Esophagus muscularis mucosa (tissue), 4 donors: ENCODE results near the gene CLCN7.

ENCODE experiments used
- CTCF ChIP-seq, 3 experiments: fragments of 200-600 bp in 2 of 3; fragments of 450-650 bp in 1 of 3; sonication (generic) in 2 of 3; IDR thresholded peaks; one replicate each; pipeline ENCODE4 v1.5.1; 2017 to 2019; ENCODE audit warnings: antibody characterized with exemption in 3 of 3, mild to moderate bottlenecking in 2 of 3, moderate library complexity in 1 of 3
- EP300 ChIP-seq: sonication (generic); formaldehyde crosslinking; IDR thresholded peaks from one replicate; pipeline ENCODE4 v1.6.1; 2017; ENCODE audit warnings: antibody characterized with exemption
- POLR2A ChIP-seq: fragments of 450-650 bp; IDR thresholded peaks from one replicate; pipeline ENCODE4 v1.6.1; 2017; ENCODE audit warnings: antibody characterized with exemption, moderate library complexity, mild to moderate bottlenecking, low read depth
- POLR2AphosphoS5 ChIP-seq, 2 donors: sonication (generic); formaldehyde crosslinking; IDR thresholded peaks; one replicate each; pipeline ENCODE4 v1.6.1; 2017; ENCODE audit warnings: antibody characterized with exemption in 2 of 2

- TF ChIP-seq CTCF (IDR thresholded peaks at IDR 0.05) (no peak), POLR2A (no peak), POLR2AphosphoS5 (IDR thresholded peaks at IDR 0.05) (no peak), EP300 (no peak)
These were observed 21.0 kb upstream of the CLCN7 start for GRCh38 chr16:1495889-1496262.
